NCI-H526 (cell line): ENCODE results near the gene C11orf65.

Experiments
- DNase-seq, 2 experiments: peaks; one replicate each; lab custom pipeline; 2025; lab: John Stamatoyannopoulos, UW

C11orf65 gene

DNA sequence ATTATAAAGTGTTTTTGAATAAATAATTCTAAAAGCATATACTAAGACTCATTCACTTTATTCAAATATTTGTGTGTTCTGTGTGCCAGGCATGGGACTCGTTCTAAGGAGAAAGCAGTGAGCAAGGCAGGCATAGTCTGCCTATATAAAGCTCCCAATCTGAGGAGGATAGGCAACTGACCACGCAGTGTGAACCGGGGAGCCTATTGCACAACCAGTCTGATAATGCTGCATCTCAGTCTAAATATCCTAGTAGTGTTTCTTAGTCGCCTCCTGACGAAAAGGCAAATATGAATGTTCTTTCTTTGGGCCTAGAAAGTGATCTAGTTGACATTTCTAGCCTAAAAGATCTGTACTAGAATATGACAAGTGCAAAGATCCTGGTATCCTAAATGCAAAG is 98.3 kb downstream of the C11orf65 start:
- DNase-seq: no peak

DNA sequence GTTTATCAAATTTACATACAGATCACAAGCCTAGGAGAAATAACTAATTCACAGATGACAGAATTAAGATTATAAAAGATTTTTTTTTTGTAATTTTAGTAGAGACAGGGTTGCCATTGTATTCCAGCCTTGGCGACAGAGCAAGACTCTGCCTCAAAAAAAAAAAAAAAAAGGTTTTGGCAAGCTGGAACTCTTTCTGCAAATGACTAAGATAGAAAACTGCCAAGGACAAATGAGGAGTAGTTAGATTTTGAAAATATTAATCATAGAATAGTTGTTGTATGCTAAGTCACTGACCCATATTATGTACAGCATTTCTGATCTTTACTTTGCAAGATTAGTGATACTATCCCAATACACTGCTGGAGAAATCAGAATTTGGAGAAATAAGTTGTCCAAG is 99.2 kb downstream of the C11orf65 start:
- DNase-seq: no peak

DNA sequence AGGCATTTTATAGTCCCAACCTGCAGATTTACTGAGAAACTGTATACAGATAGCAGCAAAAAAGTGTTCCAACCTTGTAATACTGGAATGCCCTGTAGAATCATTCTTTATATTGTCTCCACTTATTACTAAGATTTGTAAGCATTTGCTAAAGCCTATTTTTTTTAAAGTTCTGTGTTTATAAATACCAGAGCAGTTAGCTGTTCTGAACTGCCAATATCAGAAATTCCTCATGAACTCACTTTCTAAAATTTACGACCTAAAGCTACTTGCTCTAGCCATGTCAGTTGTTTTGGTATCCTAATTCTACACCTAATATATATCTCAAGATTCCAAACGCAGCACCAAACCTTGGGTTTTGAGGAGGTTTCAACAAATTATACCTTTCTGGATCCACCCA is 103.2 kb downstream of the C11orf65 start:
- DNase-seq: no peak

DNA sequence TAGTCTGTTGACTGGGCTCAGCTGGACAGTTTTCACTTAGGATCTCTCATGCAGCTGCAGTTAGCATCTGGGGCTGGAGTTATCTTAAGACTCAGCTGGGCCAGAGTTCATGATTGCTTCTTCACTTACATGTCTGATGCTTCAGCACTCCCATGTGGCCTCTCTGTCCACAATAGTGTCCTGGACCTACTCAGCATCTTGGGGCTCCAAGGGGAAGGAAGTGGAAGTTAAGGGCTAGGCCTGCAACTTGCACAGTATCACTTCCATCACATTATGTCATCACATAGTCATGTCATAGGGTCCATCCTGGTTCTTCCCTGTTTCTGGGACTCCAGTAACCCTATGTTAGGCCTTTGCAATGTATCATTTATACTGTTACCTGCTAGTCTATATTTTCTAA is 115.9 kb downstream of the C11orf65 start:
- DNase-seq: no peak

- no peak for DNase-seq
Measured at GRCh38 chr11:108346451-108346850, 120.9 kb downstream of the C11orf65 start.

DNA sequence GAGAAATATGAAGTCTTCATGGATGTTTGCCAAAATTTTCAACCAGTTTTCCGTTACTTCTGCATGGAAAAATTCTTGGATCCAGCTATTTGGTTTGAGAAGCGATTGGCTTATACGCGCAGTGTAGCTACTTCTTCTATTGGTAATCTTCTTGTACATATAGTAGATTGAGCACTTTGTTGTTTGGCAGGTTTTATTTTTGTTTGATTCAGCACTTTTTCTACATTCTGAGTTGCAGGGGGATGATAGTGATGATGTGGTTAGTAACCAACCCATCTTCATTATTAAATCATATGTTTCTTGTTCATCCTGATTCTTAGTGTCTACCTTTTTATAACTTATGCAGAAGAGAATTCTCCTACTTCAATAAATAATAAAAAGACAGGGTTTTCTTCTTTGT is 121.6 kb downstream of the C11orf65 start:
- DNase-seq: no peak

DNA sequence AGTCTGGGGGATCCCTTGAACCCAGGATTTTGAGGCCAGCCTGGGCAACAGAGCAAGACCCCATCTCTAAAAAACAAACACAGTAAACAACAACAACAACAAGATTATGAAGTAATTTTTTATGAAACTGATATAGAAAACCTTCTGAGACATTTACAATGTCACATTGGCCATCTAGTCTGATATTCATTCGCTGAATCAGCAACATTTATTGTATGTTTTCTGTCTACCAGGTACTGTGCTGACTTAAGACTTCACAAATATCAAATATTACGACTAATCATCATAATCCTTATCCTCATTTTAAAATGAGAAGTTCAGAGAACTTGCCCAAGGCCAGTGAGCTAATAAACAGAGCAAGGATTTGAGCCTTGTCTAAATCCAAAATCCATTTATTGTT is 123.6 kb downstream of the C11orf65 start:
- no peak for DNase-seq

DNA sequence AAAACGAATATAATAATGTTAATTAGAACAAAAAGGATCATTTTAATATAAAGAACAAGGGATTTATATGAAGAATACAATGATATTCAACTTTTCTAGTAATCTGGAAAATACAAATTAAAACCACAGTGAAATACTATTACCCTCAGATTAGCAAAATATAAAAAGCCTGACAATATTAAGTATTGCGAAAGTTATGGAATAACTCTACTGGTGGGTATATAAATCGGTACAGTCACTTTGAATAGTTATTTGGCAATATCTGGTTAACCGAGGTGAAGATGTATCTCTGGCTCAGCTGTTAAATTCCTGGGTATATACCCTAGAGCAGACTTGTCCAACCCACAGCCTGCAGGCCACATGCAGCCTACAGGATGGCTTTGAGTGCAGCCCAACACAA is 125.7 kb downstream of the C11orf65 start:
- DNase-seq: no peak

DNA sequence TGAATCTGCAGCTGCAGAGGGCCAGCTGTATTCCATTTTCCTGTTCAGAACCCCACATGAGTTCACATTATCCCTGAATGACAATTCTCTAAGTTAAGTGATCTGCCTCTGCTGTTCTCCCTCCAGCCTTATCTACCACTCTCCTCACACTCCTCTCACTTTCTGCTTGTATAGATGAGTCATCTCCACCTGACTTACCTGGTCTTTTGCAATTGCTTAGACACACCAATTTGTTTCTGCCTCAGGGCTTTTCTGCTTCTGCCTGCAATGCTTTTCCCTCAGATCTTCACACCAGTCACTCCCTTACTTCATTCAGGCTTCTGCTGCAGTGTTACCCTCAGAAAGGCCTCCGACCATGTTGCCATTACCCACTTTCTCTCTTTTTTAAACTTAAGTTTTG is 126.4 kb downstream of the C11orf65 start:
- DNase-seq: peak in 1 of 2 experiments; percentile 24

DNA sequence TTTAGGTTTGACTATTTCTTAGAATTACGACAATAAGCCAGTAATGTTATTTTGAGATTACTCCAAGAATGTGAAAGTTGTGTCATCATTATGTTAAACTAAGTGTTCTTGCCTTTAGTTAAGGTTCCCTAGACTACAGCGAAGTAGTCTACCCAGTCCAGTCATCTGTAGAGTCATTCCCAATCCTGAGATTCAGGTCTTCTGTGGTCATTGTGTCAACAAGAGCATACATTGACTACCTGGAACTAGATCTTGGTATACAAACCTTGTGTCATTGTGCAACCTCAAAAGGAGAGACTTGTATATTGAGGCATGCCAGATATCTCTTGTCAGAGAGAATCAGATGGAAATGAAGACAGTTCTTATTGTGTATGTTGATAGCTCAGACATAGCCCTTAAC is 128.6 kb downstream of the C11orf65 start:
- no peak for DNase-seq

DNA sequence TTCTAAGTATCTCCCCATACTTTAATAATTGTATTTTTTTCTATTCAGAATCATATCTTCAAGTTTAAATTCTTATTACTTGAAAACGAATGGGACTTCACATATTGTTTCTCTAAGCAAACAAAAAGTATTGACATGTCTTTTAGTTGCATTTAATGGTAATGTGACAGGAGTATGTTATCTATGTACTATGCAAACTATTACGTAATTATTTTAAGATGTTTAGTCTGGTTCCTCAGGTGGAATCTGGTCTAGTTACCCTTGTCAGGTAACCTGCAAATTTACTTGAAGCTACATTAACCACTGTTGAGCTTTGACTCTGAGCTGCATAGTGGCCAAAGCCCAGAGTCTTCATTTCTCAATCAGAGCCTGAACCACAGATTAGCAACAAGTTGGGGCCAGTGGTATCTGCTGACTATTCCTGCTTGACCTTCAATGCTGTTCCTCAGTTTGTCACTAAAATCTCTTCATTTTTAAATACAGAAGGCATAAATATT is 133.9 kb downstream of the C11orf65 start:
- no peak for DNase-seq
